ENCODE results near the gene BOK.
A peak's percentile ranks its signal among the peaks of the same experiment; 100 is the strongest.
"Not testable (repeated sequence)": the region's sequence is repeated elsewhere in the genome, so short reads cannot be mapped to it uniquely, and the experiment has no call there.

BOK gene

DNA sequence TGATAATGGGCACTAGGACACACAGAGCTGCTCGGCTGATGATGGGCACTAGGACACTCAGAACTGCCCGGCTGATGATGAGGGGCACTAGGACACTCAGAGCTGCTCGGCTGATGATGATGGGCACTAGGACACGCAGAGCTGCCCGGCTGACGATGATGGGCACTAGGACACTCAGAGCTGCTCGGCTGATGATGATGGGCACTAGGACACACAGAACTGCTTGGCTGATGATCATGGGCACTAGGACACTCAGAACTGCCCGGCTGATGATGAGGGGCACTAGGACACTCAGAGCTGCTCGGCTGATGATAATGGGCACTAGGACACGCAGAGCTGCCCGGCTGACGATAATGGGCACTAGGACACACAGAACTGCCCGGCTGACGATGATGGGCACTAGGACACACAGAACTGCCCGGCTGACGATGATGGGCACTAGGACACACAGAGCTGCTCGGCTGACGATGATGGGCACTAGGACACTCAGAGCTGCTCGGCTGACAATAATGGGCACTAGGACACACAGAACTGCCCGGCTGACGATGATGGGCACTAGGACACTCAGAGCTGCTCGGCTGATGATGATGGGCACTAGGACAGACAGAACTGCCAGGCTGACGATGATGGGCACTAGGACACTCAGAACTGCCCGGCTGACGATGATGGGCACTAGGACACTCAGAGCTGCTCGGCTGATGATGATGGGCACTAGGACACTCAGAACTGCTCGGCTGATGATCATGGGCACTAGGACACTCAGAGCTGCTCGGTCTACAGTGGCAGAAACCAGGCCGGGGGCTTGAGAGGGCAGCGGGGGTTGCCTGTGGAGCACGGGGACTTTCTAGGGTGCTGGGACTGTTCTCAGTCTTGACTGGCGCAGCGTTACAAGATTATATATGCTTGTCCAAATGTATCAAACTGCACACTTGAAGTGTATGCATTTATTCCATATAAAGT lies 32.2 kb downstream of the BOK start:
- not testable (repeated sequence) for H2AFZ ChIP-seq (ENCODE audit: low read length); H2AK5ac ChIP-seq (ENCODE audit: low read depth, low read length); DNase-seq (ENCODE audit: low spot score); H4K8ac ChIP-seq (ENCODE audit: low read depth, low read length); H2BK12ac ChIP-seq (ENCODE audit: low read length); H4K91ac ChIP-seq (ENCODE audit: low read depth, low read length, poor library complexity); H3K4me2 ChIP-seq (ENCODE audit: insufficient read depth, low read length, poor library complexity, severe bottlenecking); H3K4me3 ChIP-seq (ENCODE audit: low read length in 2 of 2); H2BK120ac ChIP-seq (ENCODE audit: low read depth, low read length); H3K4me1 ChIP-seq (ENCODE audit: control insufficient read depth in 2 of 2, insufficient read depth in 1 of 2, low read depth in 1 of 2, low read length in 2 of 2); H3K27me3 ChIP-seq (ENCODE audit: control insufficient read depth in 3 of 3, insufficient read depth in 3 of 3, low read depth in 1 of 3, low read length in 3 of 3); H3K79me1 ChIP-seq (ENCODE audit: low read depth, low read length); H3K27ac ChIP-seq (replicated peaks; ENCODE audit: low read length); H2BK15ac ChIP-seq (ENCODE audit: low read length); H2BK5ac ChIP-seq (ENCODE audit: low read length); H3K23ac ChIP-seq (ENCODE audit: low read depth, low read length, poor library complexity); H3K4ac ChIP-seq (ENCODE audit: low read length); H3K18ac ChIP-seq (ENCODE audit: low read length)
- no CpG with 5 or more reads among the region's 33 CpGs for WGBS, 2 donors (ENCODE audit: extremely low coverage in 2 of 2, insufficient read length in 2 of 2, insufficient replicate concordance in 1 of 2)
- H3K9me3 ChIP-seq (replicated peaks in 1 of 2; ENCODE audit: control insufficient read depth in 2 of 2, insufficient read depth in 1 of 2, low read depth in 1 of 2, low read length in 2 of 2), result peaks cover 11 to 34% of the 10 kb centered on the region in 2 donors
- H3K9ac ChIP-seq (ENCODE audit: low read depth, low read length, poor library complexity), result peak overlapping the region; percentile 5
- peak overlapping the region; percentile 0 for H3K14ac ChIP-seq (ENCODE audit: low read length)
- H3K36me3 ChIP-seq (replicated peaks in 1 of 2; ENCODE audit: control insufficient read depth in 2 of 2, insufficient read depth in 2 of 2, low read length in 2 of 2), result peaks cover 6 to 75% of the 10 kb centered on the region in 2 donors

DNA sequence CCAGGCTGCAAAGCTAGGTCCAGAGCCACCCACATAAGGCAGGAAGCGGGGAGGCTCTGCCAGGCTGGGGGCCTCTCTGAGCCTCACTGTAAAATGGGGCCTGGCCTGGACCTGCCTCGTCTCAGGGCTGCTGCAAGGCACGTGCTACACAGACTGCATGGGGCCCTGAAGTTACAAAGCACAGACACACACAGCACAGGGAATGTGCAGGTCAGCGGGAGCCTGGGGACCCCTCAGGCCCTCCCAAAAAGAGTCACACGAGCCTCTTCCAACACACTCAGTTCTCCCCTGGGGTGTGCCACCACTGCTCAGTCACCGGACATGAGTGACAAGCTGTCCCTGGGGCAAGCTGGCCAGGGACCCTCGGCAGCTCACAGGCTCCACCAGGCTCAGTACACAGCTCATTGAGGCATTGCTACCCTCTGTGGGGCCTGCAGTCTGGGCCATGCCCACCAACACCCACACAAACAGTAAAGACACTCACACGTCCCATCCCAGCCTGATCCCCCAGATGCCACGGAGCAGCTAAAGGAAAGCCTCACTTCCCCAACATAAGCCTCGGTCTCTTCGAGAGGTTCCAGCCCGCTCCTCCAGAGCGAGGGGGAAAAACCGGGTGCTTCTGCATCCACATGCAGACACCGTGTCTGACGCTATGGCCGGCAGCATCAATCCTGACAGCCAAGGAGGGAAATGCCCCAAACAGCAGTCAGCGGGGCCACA lies 33.7 kb downstream of the BOK start:
- no peak overlapping the region for H3K27ac ChIP-seq (replicated peaks; ENCODE audit: low read length)
- no peak overlapping the region for H3K4me3 ChIP-seq (ENCODE audit: low read length in 2 of 2)
- no peak overlapping the region for H2AK5ac ChIP-seq (ENCODE audit: low read depth, low read length)
- no peak overlapping the region for H2BK15ac ChIP-seq (ENCODE audit: low read length)
- no peak overlapping the region for H2BK5ac ChIP-seq (ENCODE audit: low read length)
- H3K18ac ChIP-seq (ENCODE audit: low read length), result peak overlapping the region; percentile 48
- WGBS, 2 donors (ENCODE audit: extremely low coverage in 2 of 2, insufficient read length in 2 of 2, insufficient replicate concordance in 1 of 2), result no CpG with 5 or more reads among the region's 18 CpGs
- no peak overlapping the region for H2BK12ac ChIP-seq (ENCODE audit: low read length)
- H3K36me3 ChIP-seq (replicated peaks in 1 of 2; ENCODE audit: control insufficient read depth in 2 of 2, insufficient read depth in 2 of 2, low read length in 2 of 2), result peaks cover 6 to 72% of the 10 kb centered on the region in 2 donors
- no peak for DNase-seq (ENCODE audit: low spot score)
- H3K14ac ChIP-seq (ENCODE audit: low read length), result peak overlapping the region; percentile 4
- no peak overlapping the region for H2AFZ ChIP-seq (ENCODE audit: low read length)
- H3K4me1 ChIP-seq (ENCODE audit: control insufficient read depth in 2 of 2, insufficient read depth in 1 of 2, low read depth in 1 of 2, low read length in 2 of 2), result no peaks in the 10 kb centered on the region
- H3K79me1 ChIP-seq (ENCODE audit: low read depth, low read length), result peaks cover 9% of the 10 kb centered on the region
- H3K4ac ChIP-seq (ENCODE audit: low read length), result no peak overlapping the region
- no peak overlapping the region for H4K91ac ChIP-seq (ENCODE audit: low read depth, low read length, poor library complexity)
- H3K9me3 ChIP-seq (replicated peaks in 1 of 2; ENCODE audit: control insufficient read depth in 2 of 2, insufficient read depth in 1 of 2, low read depth in 1 of 2, low read length in 2 of 2), result peaks cover 3 to 22% of the 10 kb centered on the region in 2 donors
- no peak overlapping the region for H3K4me2 ChIP-seq (ENCODE audit: insufficient read depth, low read length, poor library complexity, severe bottlenecking)
- no peak overlapping the region for H3K23ac ChIP-seq (ENCODE audit: low read depth, low read length, poor library complexity)
- H3K27me3 ChIP-seq (ENCODE audit: control insufficient read depth in 3 of 3, insufficient read depth in 3 of 3, low read depth in 1 of 3, low read length in 3 of 3), result no peaks in the 10 kb centered on the region
- no peak overlapping the region for H3K9ac ChIP-seq (ENCODE audit: low read depth, low read length, poor library complexity)
- H2BK120ac ChIP-seq (ENCODE audit: low read depth, low read length), result no peak overlapping the region
- no peak overlapping the region for H4K8ac ChIP-seq (ENCODE audit: low read depth, low read length)

DNA sequence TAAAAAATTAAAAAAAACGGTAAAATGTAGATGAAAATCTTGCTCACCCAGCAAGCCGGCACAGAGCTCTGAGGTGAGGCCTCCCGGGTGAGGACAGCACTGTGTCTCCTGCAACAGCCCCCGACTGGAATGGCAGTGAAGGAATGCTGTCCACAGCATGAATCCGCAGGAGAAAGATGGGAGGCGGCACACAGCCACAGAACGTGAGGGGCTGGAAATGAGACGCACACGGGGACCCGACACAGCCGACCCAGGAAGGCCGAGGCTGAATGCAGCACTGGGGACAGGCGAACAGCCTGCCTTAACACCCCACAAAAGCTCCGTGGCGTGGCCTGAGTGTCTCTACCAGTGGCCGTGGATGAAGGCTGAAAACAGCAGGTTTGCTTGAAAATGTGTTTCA lies 34.7 kb downstream of the BOK start:
- Histone ChIP-seq H2BK5ac (ENCODE audit: low read length) (no peak overlapping the region), H3K9ac (ENCODE audit: low read depth, low read length, poor library complexity) (no peak overlapping the region), H3K4me1 (ENCODE audit: control insufficient read depth in 2 of 2, insufficient read depth in 1 of 2, low read depth in 1 of 2, low read length in 2 of 2) (no peaks in the 10 kb centered on the region), H4K8ac (ENCODE audit: low read depth, low read length) (no peak overlapping the region), H3K4ac (ENCODE audit: low read length) (no peak overlapping the region), H3K79me1 (ENCODE audit: low read depth, low read length) (peaks cover 9% of the 10 kb centered on the region), H2AFZ (ENCODE audit: low read length) (no peak overlapping the region), H3K23ac (ENCODE audit: low read depth, low read length, poor library complexity) (no peak overlapping the region), H4K91ac (ENCODE audit: low read depth, low read length, poor library complexity) (no peak overlapping the region), H3K9me3 (replicated peaks in 1 of 2; ENCODE audit: control insufficient read depth in 2 of 2, insufficient read depth in 1 of 2, low read depth in 1 of 2, low read length in 2 of 2) (peaks cover 2 to 12% of the 10 kb centered on the region in 2 donors), H3K27me3 (ENCODE audit: control insufficient read depth in 3 of 3, insufficient read depth in 3 of 3, low read depth in 1 of 3, low read length in 3 of 3) (no peaks in the 10 kb centered on the region), H2BK15ac (ENCODE audit: low read length) (no peak overlapping the region), H3K27ac (replicated peaks; ENCODE audit: low read length) (no peak overlapping the region), H3K4me3 (ENCODE audit: low read length in 2 of 2) (no peak overlapping the region), H2BK120ac (ENCODE audit: low read depth, low read length) (no peak overlapping the region), H2AK5ac (ENCODE audit: low read depth, low read length) (no peak overlapping the region), H3K36me3 (replicated peaks in 1 of 2; ENCODE audit: control insufficient read depth in 2 of 2, insufficient read depth in 2 of 2, low read length in 2 of 2) (peaks cover 8 to 77% of the 10 kb centered on the region in 2 donors), H3K14ac (ENCODE audit: low read length) (peak overlapping the region; percentile 75), H2BK12ac (ENCODE audit: low read length) (no peak overlapping the region), H3K4me2 (ENCODE audit: insufficient read depth, low read length, poor library complexity, severe bottlenecking) (no peak overlapping the region), H3K18ac (ENCODE audit: low read length) (no peak overlapping the region)
- 100% methylated on average over 1 of the region's 16 CpGs; no CpG with 5 or more reads in 1 of the 2 donors for WGBS, 2 donors (ENCODE audit: extremely low coverage in 2 of 2, insufficient read length in 2 of 2, insufficient replicate concordance in 1 of 2)
- DNase-seq (ENCODE audit: low spot score), result no peak

DNA sequence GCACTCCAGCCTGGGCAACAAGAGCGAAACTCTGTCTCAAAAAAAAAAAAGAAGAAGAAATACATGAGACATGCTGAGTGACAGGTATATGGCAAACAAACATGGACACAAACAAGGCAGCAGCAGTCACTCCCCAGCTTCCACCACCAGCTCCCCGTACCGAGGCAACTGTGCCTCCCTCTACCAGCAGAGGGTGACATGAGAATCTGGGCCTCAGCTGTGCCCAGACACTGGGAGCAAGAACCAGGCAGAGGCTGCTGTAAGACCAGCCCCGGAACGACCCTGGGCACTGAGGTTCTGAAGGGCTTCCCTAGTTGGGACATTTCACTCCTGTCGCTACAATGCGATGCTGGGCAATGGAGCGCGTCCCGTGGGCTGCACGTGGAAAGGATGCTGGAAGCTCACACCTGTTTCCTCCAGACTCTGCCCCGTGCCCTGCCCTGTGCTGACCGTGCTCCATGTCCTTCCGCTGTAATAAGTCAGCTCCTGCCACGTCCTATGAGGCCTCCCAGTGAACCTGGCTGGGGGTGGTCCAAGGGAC lies 37.1 kb downstream of the BOK start:
- H3K9me3 ChIP-seq (replicated peaks in 1 of 2; ENCODE audit: control insufficient read depth in 2 of 2, insufficient read depth in 1 of 2, low read depth in 1 of 2, low read length in 2 of 2), result no peaks in the 10 kb centered on the region
- H3K4me3 ChIP-seq (ENCODE audit: low read length in 2 of 2), result peak overlapping the region in 1 of 2 donors; percentile 43
- H3K79me1 ChIP-seq (ENCODE audit: low read depth, low read length), result peaks cover 6% of the 10 kb centered on the region
- H3K36me3 ChIP-seq (replicated peaks in 1 of 2; ENCODE audit: control insufficient read depth in 2 of 2, insufficient read depth in 2 of 2, low read length in 2 of 2), result peaks cover 6 to 81% of the 10 kb centered on the region in 2 donors
- H3K9ac ChIP-seq (ENCODE audit: low read depth, low read length, poor library complexity), result no peak overlapping the region
- no peak overlapping the region for H3K14ac ChIP-seq (ENCODE audit: low read length)
- H3K27ac ChIP-seq (replicated peaks; ENCODE audit: low read length), result no peak overlapping the region
- H3K23ac ChIP-seq (ENCODE audit: low read depth, low read length, poor library complexity), result no peak overlapping the region
- H2BK15ac ChIP-seq (ENCODE audit: low read length), result no peak overlapping the region
- no peak overlapping the region for H2BK5ac ChIP-seq (ENCODE audit: low read length)
- H4K8ac ChIP-seq (ENCODE audit: low read depth, low read length), result no peak overlapping the region
- no peak overlapping the region for H3K4ac ChIP-seq (ENCODE audit: low read length)
- no peak overlapping the region for H2BK12ac ChIP-seq (ENCODE audit: low read length)
- H4K91ac ChIP-seq (ENCODE audit: low read depth, low read length, poor library complexity), result no peak overlapping the region
- no peak overlapping the region for H2AFZ ChIP-seq (ENCODE audit: low read length)
- H2AK5ac ChIP-seq (ENCODE audit: low read depth, low read length), result no peak overlapping the region
- no peak overlapping the region for H2BK120ac ChIP-seq (ENCODE audit: low read depth, low read length)
- no peak overlapping the region for H3K18ac ChIP-seq (ENCODE audit: low read length)
- no peak for DNase-seq (ENCODE audit: low spot score)
- no peak overlapping the region for H3K4me2 ChIP-seq (ENCODE audit: insufficient read depth, low read length, poor library complexity, severe bottlenecking)
- WGBS, 2 donors (ENCODE audit: extremely low coverage in 2 of 2, insufficient read length in 2 of 2, insufficient replicate concordance in 1 of 2), result no CpG with 5 or more reads among the region's 15 CpGs
- H3K27me3 ChIP-seq (ENCODE audit: control insufficient read depth in 3 of 3, insufficient read depth in 3 of 3, low read depth in 1 of 3, low read length in 3 of 3), result no peaks in the 10 kb centered on the region
- H3K4me1 ChIP-seq (ENCODE audit: control insufficient read depth in 2 of 2, insufficient read depth in 1 of 2, low read depth in 1 of 2, low read length in 2 of 2), result no peaks in the 10 kb centered on the region

Data from neuronal stem cell (in vitro differentiated cells).